WTC11 (cell line): Measurements from ENCODE around the gene CORO7. TPM values are rescaled to one million over a fixed set of nuclear protein-coding genes. Genes with fewer than 3 reads are reported as not detected.

ENCODE experiments used
- ATAC-seq: fragments of 200-7000 bp; cut with Tn5 transposase; 2 replicates; pipeline ENCODE4 v1.10.0; 2021; ENCODE audit warnings: mild to moderate bottlenecking, moderate library complexity
- CTCF ChIA-PET: fragments of 300-600 bp; sonication (Branson Sonifier 250); formaldehyde crosslinking; loops from one replicate; lab custom pipeline; 2021; ENCODE audit warnings: antibody characterized with exemption; lab: Charles Lee
- POLR2A ChIA-PET: fragments of 350-600 bp; sonication (Branson Sonifier 250); formaldehyde crosslinking; loops from one replicate; lab custom pipeline; 2021; ENCODE audit warnings: antibody characterized with exemption; lab: Charles Lee
- DNase-seq: peaks from one replicate; pipeline ENCODE4 v3.0.0; 2021; ENCODE audit warnings: low spot score
- H3K27ac Mint-ChIP-seq: 2 replicates; pipeline ENCODE4 v1.8.0; 2021; ENCODE audit warnings: mixed read lengths
- H3K27me3 Mint-ChIP-seq: 2 replicates; pipeline ENCODE4 v1.8.0; 2021; ENCODE audit warnings: low read depth, mild to moderate bottlenecking, moderate library complexity, mixed read lengths
- H3K36me3 Mint-ChIP-seq: 2 replicates; pipeline ENCODE4 v1.8.0; 2021; ENCODE audit warnings: mixed read lengths
- H3K4me1 Mint-ChIP-seq: 2 replicates; pipeline ENCODE4 v1.8.0; 2022; ENCODE audit warnings: mixed read lengths
- H3K4me3 Mint-ChIP-seq: 2 replicates; pipeline ENCODE4 v1.8.0; 2021; ENCODE audit warnings: mild to moderate bottlenecking, moderate library complexity, mixed read lengths
- H3K9me3 Mint-ChIP-seq: 2 replicates; pipeline ENCODE4 v1.8.0; 2021; ENCODE audit warnings: mixed read lengths
- ELF4 ChIP-seq: sonication (generic); formaldehyde crosslinking; IDR thresholded peaks from 2 replicates; pipeline ENCODE4 v1.8.1; 2022; ENCODE audit warnings: low read depth, mild to moderate bottlenecking, moderate library complexity, missing genetic modification reagents
- FOXJ3 ChIP-seq: sonication (generic); formaldehyde crosslinking; IDR thresholded peaks from 2 replicates; pipeline ENCODE4 v1.9.0; 2021; ENCODE audit warnings: missing genetic modification reagents, mild to moderate bottlenecking, borderline replicate concordance
- FOXP1 ChIP-seq: sonication (generic); formaldehyde crosslinking; IDR thresholded peaks from 2 replicates; pipeline ENCODE4 v1.8.0; 2022; ENCODE audit warnings: missing genetic modification reagents, mild to moderate bottlenecking, moderate library complexity, borderline replicate concordance
- NR1H2 ChIP-seq: sonication (generic); formaldehyde crosslinking; IDR thresholded peaks from 2 replicates; pipeline ENCODE4 v1.9.0; 2021; ENCODE audit warnings: mild to moderate bottlenecking, moderate library complexity, missing genetic modification reagents
- SMAD4 ChIP-seq: sonication (generic); formaldehyde crosslinking; IDR thresholded peaks from 2 replicates; pipeline ENCODE4 v1.8.0; 2022; ENCODE audit warnings: mild to moderate bottlenecking, missing genetic modification reagents
- SP1 ChIP-seq: sonication (generic); formaldehyde crosslinking; conservative IDR thresholded peaks from 2 replicates; pipeline ENCODE4 v1.8.1; 2022; ENCODE audit warnings: missing genetic modification reagents
- ZNF263 ChIP-seq: sonication (generic); formaldehyde crosslinking; IDR thresholded peaks from 2 replicates; pipeline ENCODE4 v1.8.1; 2022; ENCODE audit warnings: low read depth, mild to moderate bottlenecking, moderate library complexity, missing genetic modification reagents
- total RNA-seq: library from RNA; stranded (reverse); gene quantifications from 3 replicates; pipeline ENCODE4 v1.2.3, GENCODE V29; 2021
- TF ChIP-seq, protein P1 (sequence below): sonication (generic); formaldehyde crosslinking; IDR thresholded peaks from 2 replicates; pipeline ENCODE4 v1.8.0; 2023; ENCODE audit warnings: mild to moderate bottlenecking, missing genetic modification reagents
- TF ChIP-seq, protein P2 (sequence below): sonication (generic); formaldehyde crosslinking; IDR thresholded peaks from 2 replicates; pipeline ENCODE4 v1.8.1; 2023; ENCODE audit warnings: mild to moderate bottlenecking, moderate library complexity, missing genetic modification reagents
- TF ChIP-seq, protein P3 (sequence below): sonication (generic); formaldehyde crosslinking; IDR thresholded peaks from 2 replicates; pipeline ENCODE4 v1.8.1; 2023; ENCODE audit warnings: mild to moderate bottlenecking, missing genetic modification reagents
- TF ChIP-seq, protein P4 (sequence below): sonication (generic); formaldehyde crosslinking; conservative IDR thresholded peaks from 2 replicates; pipeline ENCODE4 v1.8.1; 2023; ENCODE audit warnings: mild to moderate bottlenecking, low read depth, missing genetic modification reagents, moderate library complexity
- TF ChIP-seq, protein P5 (sequence below): sonication (generic); formaldehyde crosslinking; IDR thresholded peaks from 2 replicates; pipeline ENCODE4 v1.8.0; 2022; ENCODE audit warnings: mild to moderate bottlenecking, missing genetic modification reagents

The CORO7 gene
- total RNA-seq, 1 experiment from 2014 or later: 45.5 TPM

DNA sequence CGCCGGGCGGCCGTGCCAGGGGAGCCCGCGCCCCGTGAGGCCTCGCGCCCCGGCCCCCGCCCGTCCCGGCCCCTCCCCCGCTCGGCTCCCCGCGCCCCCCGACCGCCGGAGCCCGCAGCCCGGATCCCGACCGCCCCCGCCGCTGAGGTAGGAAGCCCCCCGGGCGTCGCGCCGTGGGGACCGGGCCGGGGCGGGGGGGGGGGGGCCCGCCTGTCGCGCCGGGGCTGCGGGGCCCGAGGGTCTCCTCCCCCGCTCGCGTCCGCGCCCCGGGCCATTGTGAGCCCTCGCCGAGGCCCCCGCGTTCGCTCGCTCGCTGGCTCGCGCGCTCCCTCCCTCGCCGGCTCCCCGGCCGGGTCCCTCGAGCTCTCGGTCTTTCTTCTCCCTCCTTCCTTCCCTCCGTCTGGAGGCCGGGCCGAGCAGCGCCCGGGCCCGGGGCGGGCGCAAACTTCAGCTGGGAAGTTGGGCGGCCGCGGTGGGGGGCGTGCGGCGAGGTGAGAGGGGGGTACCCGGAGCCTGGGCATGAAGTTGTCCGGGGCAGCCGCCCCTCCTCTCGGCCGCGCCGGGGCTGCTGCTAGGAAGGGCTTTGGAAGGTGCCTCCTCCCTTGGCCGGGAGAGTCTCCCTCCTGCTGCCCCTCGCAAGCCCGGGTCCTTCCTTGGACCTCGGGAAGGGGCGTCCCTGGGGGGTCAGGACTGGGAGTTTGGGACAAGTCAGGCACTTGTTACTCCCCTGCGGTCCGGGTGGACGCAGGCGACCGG is 100.1 kb downstream of the CORO7 start:
- Mint-ChIP-seq H3K4me1 (peaks cover 30% of the 10 kb centered on the region), H3K4me3 (peak overlapping the region; percentile 70), H3K27ac (no peak overlapping the region), H3K27me3 (peaks cover 13% of the 10 kb centered on the region), H3K36me3 (no peaks in the 10 kb centered on the region), H3K9me3 (no peaks in the 10 kb centered on the region)
- CTCF ChIA-PET: interaction anchor here (0.6 to 6.1 kb wide), 19 partner anchors 8 to 418 kb away, joined by 3 to 56 read pairs (median 7); partner anchors contain the start of genes ANKS3 and TFAP4
- TF ChIP-seq, protein P1, sequence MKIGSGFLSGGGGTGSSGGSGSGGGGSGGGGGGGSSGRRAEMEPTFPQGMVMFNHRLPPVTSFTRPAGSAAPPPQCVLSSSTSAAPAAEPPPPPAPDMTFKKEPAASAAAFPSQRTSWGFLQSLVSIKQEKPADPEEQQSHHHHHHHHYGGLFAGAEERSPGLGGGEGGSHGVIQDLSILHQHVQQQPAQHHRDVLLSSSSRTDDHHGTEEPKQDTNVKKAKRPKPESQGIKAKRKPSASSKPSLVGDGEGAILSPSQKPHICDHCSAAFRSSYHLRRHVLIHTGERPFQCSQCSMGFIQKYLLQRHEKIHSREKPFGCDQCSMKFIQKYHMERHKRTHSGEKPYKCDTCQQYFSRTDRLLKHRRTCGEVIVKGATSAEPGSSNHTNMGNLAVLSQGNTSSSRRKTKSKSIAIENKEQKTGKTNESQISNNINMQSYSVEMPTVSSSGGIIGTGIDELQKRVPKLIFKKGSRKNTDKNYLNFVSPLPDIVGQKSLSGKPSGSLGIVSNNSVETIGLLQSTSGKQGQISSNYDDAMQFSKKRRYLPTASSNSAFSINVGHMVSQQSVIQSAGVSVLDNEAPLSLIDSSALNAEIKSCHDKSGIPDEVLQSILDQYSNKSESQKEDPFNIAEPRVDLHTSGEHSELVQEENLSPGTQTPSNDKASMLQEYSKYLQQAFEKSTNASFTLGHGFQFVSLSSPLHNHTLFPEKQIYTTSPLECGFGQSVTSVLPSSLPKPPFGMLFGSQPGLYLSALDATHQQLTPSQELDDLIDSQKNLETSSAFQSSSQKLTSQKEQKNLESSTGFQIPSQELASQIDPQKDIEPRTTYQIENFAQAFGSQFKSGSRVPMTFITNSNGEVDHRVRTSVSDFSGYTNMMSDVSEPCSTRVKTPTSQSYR: 0 out of 2 replicates have a peak, but pooled peaks have one; percentile 24
- TF ChIP-seq, protein P2, sequence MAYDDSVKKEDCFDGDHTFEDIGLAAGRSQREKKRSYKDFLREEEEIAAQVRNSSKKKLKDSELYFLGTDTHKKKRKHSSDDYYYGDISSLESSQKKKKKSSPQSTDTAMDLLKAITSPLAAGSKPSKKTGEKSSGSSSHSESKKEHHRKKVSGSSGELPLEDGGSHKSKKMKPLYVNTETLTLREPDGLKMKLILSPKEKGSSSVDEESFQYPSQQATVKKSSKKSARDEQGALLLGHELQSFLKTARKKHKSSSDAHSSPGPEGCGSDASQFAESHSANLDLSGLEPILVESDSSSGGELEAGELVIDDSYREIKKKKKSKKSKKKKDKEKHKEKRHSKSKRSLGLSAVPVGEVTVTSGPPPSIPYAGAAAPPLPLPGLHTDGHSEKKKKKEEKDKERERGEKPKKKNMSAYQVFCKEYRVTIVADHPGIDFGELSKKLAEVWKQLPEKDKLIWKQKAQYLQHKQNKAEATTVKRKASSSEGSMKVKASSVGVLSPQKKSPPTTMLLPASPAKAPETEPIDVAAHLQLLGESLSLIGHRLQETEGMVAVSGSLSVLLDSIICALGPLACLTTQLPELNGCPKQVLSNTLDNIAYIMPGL (CRISPR knock-in tag): 0 out of 2 replicates have a peak, but pooled peaks have one; percentile 26
- TF ChIP-seq, protein P3, sequence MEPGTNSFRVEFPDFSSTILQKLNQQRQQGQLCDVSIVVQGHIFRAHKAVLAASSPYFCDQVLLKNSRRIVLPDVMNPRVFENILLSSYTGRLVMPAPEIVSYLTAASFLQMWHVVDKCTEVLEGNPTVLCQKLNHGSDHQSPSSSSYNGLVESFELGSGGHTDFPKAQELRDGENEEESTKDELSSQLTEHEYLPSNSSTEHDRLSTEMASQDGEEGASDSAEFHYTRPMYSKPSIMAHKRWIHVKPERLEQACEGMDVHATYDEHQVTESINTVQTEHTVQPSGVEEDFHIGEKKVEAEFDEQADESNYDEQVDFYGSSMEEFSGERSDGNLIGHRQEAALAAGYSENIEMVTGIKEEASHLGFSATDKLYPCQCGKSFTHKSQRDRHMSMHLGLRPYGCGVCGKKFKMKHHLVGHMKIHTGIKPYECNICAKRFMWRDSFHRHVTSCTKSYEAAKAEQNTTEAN (CRISPR knock-in tag): no peak
- TF ChIP-seq, protein P4, sequence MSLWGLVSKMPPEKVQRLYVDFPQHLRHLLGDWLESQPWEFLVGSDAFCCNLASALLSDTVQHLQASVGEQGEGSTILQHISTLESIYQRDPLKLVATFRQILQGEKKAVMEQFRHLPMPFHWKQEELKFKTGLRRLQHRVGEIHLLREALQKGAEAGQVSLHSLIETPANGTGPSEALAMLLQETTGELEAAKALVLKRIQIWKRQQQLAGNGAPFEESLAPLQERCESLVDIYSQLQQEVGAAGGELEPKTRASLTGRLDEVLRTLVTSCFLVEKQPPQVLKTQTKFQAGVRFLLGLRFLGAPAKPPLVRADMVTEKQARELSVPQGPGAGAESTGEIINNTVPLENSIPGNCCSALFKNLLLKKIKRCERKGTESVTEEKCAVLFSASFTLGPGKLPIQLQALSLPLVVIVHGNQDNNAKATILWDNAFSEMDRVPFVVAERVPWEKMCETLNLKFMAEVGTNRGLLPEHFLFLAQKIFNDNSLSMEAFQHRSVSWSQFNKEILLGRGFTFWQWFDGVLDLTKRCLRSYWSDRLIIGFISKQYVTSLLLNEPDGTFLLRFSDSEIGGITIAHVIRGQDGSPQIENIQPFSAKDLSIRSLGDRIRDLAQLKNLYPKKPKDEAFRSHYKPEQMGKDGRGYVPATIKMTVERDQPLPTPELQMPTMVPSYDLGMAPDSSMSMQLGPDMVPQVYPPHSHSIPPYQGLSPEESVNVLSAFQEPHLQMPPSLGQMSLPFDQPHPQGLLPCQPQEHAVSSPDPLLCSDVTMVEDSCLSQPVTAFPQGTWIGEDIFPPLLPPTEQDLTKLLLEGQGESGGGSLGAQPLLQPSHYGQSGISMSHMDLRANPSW (CRISPR knock-in tag): 0 out of 2 replicates have a peak, but pooled peaks have one; percentile 19
- TF ChIP-seq ELF4 (CRISPR knock-in tag) (no peak), SP1 (CRISPR knock-in tag) (peak; percentile 2; the same call in 1 of the 2 replicates)
- ATAC-seq (peak; percentile 1; the same call in 1 of the 2 replicates), DNase-seq (no peak)
- POLR2A ChIA-PET: interaction anchor here (0.5 to 3.0 kb wide), 7 partner anchors 8 to 206 kb away, joined by 3 to 14 read pairs (median 4); no protein-coding TSS in a partner anchor

DNA sequence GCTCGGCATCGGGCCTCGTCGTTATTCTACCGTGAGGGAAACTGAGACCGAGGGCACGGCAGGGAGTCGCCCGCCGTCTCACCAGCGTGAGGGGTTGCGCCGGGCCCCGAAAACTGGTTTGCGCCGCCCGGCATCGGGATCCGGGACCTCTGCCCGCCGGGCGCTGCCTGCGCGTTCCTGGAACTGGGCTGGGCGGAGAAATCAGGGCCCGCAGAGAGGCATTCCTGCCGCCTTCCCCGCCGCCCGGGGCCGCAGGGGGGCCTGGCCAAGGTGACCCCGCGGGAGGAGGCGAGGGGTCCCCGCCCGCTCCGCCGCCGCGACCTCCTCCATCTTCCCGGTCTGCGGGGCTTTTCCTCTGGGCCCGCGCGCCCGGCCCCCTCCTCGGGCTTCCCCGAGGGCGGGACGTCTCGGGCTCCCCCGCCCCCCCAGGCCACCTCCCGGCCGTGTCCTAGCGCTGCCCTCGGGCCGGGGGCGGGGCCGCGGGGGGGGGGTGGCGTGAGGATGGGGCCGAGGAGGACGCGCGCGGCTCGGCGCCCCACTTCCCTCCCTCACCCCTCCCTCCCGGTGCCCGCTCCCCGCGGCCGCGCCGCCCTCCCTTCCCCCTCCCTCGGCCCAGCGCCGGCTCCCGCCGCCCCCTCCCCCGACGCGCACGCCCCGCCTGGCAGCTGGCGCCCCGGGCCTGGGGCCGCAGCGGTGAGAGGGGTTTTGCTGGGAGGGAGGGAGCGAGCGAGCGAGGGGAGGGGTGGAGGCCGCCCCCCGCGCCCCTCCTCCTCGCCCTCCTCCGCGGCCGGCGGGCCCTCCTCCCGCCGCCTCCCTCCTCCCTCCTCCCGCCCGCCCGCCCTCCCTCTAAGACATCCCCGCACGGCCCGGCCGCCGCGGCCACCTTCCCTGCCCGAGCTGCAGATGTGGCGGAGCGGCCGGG is 100.9 kb downstream of the CORO7 start, which contains the start of gene GLIS2:
GLIS2 (plus strand) TSS at position 882 of the 922 bp plus-strand sequence. CDS start 16,214 bp downstream, outside the sequence.
- CTCF ChIA-PET: interaction anchor here (0.6 to 6.1 kb wide), 22 partner anchors 7 to 419 kb away, joined by 3 to 56 read pairs (median 6); partner anchors contain the start of genes ANKS3 and TFAP4
- Mint-ChIP-seq H3K27me3 (peaks cover 13% of the 10 kb centered on the region), H3K9me3 (no peaks in the 10 kb centered on the region), H3K4me1 (peaks cover 30% of the 10 kb centered on the region), H3K4me3 (peak within 1 kb of the TSS; percentile 88), H3K36me3 (no peaks in the 10 kb centered on the region), H3K27ac (no peak within 1 kb of the TSS)
- POLR2A ChIA-PET: interaction anchor here (0.5 to 3.0 kb wide), 10 partner anchors 9 to 205 kb away, joined by 3 to 14 read pairs (median 4); no protein-coding TSS in a partner anchor
- TF ChIP-seq FOXJ3 (CRISPR knock-in tag) (no peak), FOXP1 (CRISPR knock-in tag) (no peak), SP1 (CRISPR knock-in tag) (peak; percentile 40; the same call in 1 of the 2 replicates), NR1H2 (CRISPR knock-in tag) (no peak), SMAD4 (CRISPR knock-in tag) (no peak), ZNF263 (CRISPR knock-in tag) (peak; percentile 84)
- TF ChIP-seq, protein P5, sequence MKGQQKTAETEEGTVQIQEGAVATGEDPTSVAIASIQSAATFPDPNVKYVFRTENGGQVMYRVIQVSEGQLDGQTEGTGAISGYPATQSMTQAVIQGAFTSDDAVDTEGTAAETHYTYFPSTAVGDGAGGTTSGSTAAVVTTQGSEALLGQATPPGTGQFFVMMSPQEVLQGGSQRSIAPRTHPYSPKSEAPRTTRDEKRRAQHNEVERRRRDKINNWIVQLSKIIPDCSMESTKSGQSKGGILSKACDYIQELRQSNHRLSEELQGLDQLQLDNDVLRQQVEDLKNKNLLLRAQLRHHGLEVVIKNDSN (CRISPR knock-in tag): no peak
- TF ChIP-seq, protein P2 (CRISPR knock-in tag): 0 out of 2 replicates have a peak, but pooled peaks have one; percentile 55
- TF ChIP-seq, all 79 proteins: peak for 3
- DNase-seq (peak; percentile 82), ATAC-seq (peak; percentile 44)
